A549 (cell line): Measurements from ENCODE around the gene TDRD9.

Source experiments
- CBX2 ChIP-seq: fragments of 200-600 bp; sonication (generic); IDR thresholded peaks from 2 replicates; pipeline ENCODE4 v1.6.1; 2016; ENCODE audit warnings: low read depth, mild to moderate bottlenecking, borderline replicate concordance
- CEBPB ChIP-seq, 2 experiments: fragments of >200 bp in 1 of 2; sonication (Bioruptor Twin) in 1 of 2; formaldehyde crosslinking in 1 of 2; IDR thresholded peaks; 2 replicates each; pipeline ENCODE4 v1.6.1; 2012 to 2016
- MAX ChIP-seq: IDR thresholded peaks from 2 replicates; pipeline ENCODE4 v1.6.1; 2012
- POLR2A ChIP-seq: IDR thresholded peaks from 2 replicates; pipeline ENCODE4 v1.6.1; 2012; ENCODE audit warnings: mild to moderate bottlenecking, low read length

GRCh38 chr14:103885509-103885932, 42.7 kb upstream of the TDRD9 start:
- TF ChIP-seq POLR2A: no peak
- no peak for TF ChIP-seq MAX
- no peak for TF ChIP-seq CEBPB (IDR thresholded peaks at IDR 0.05)
- no peak for TF ChIP-seq CBX2
